Measurements from ENCODE around the gene SAP30L. TPM values are rescaled to one million over a fixed set of nuclear protein-coding genes. Genes with fewer than 3 reads are reported as not detected.

SAP30L gene
- total RNA-seq, 2 experiments from 2014 or later = 40.0 to 40.4 TPM

GRCh38 chr5:154506049-154506715 is 60.4 kb downstream of the SAP30L start:
- ATAC-seq (no peak), DNase-seq (no peak)
- Mint-ChIP-seq H3K27me3 (ENCODE audit: low read depth) (peaks cover 25% of the 10 kb centered on the region), H3K4me3 (no peak overlapping the region), H3K27ac (no peak overlapping the region), H3K36me3 (ENCODE audit: low read depth) (no peaks in the 10 kb centered on the region), H3K9me3 (ENCODE audit: insufficient read depth) (no peaks in the 10 kb centered on the region), H3K4me1 (ENCODE audit: low read depth) (peaks cover 21% of the 10 kb centered on the region)
- POLR2A ChIA-PET = no interaction called here
- CTCF ChIA-PET = no interaction called here

GRCh38 chr5:154506716-154507080 is 60.9 kb downstream of the SAP30L start:
- peaks cover 21% of the 10 kb centered on the region for H3K4me1 Mint-ChIP-seq (ENCODE audit: low read depth)
- no peaks in the 10 kb centered on the region for H3K9me3 Mint-ChIP-seq (ENCODE audit: insufficient read depth)
- no peak for ATAC-seq
- H3K27me3 Mint-ChIP-seq (ENCODE audit: low read depth) = peaks cover 21% of the 10 kb centered on the region
- ChIA-PET CTCF (no interaction called here), POLR2A (no interaction called here)
- H3K4me3 Mint-ChIP-seq = no peak overlapping the region
- H3K27ac Mint-ChIP-seq = no peak overlapping the region
- no peak for DNase-seq
- no peaks in the 10 kb centered on the region for H3K36me3 Mint-ChIP-seq (ENCODE audit: low read depth)

DNA sequence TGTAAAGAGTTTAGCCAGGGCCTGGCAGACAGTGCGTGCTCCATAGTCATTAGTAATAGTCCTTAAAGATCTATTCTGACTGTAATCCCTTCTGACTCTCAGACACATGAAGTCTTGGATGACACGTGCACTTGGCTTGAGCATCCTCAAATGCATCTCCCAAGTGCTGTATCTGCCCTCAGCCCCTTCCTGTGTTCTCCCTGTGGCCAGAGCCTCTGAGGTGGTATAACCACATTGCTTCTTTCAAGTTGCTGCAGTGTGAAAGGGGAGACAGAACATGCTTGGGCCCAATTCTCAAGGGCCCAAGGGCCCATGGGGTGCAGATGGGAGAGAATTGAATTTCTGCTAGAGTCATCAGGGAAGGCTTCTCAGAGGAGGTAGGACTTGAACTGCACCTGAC is 62.3 kb downstream of the SAP30L start:
- no peak overlapping the region for H3K4me3 Mint-ChIP-seq
- peaks cover 17% of the 10 kb centered on the region for H3K4me1 Mint-ChIP-seq (ENCODE audit: low read depth)
- H3K9me3 Mint-ChIP-seq (ENCODE audit: insufficient read depth) = no peaks in the 10 kb centered on the region
- ATAC-seq (no peak), DNase-seq (no peak)
- CTCF ChIA-PET = no interaction called here
- H3K36me3 Mint-ChIP-seq (ENCODE audit: low read depth) = no peaks in the 10 kb centered on the region
- POLR2A ChIA-PET = no interaction called here
- H3K27ac Mint-ChIP-seq = no peak overlapping the region
- peaks cover 20% of the 10 kb centered on the region for H3K27me3 Mint-ChIP-seq (ENCODE audit: low read depth)

DNA sequence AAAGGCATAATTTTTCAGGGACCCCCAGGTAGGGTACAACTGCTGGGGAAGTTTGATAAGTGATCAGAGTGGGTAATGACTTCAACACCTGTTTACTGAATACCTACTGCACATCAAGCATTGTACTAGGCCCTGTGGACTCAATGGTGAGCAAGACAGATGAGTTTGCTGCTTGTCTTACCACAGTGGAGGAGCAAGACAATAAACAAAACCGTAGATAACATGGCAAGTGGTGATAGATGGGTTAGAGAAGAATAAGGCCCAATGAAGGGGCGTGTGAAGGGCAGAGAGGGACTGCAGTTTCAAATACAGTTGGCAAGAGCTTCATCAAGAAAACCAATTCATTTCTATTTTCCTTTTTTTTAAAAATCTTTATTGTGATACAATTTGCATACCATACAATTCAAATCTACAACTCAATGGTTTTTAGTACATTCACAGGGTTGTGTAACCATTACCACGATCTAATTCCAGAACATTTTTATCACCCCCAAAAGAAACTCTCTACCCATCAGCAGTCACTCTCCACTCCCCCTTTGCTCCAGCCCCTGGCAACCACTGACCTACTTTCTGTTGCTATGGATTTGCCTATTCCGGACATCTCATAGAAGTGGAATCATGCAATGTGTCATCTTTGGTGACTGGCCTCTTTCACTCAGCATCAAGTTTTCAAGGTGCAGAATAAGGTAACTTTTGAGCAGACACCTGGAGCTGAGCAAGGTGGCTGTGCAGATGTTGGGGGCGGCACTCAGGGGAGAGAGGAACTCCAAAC is 64.2 kb downstream of the SAP30L start:
- ATAC-seq (no peak), DNase-seq (no peak)
- Mint-ChIP-seq H3K27me3 (ENCODE audit: low read depth) (peaks cover 29% of the 10 kb centered on the region), H3K27ac (no peak overlapping the region), H3K9me3 (ENCODE audit: insufficient read depth) (no peaks in the 10 kb centered on the region), H3K4me3 (no peak overlapping the region), H3K4me1 (ENCODE audit: low read depth) (peaks cover 21% of the 10 kb centered on the region), H3K36me3 (ENCODE audit: low read depth) (no peaks in the 10 kb centered on the region)
- ChIA-PET CTCF (no interaction called here), POLR2A (no interaction called here)

Other genes with a start within 250 kb of the SAP30L start
- not detected for gene HAND1, start 32.2 kb downstream of the SAP30L start, total RNA-seq

Data from activated CD8-positive, alpha-beta T cell treated with anti-CD3 and anti-CD28 coated beads, Interleukin-2, amount 10 ng/mL, durations not matched to agents 7 days and 5 days (primary cell).